K562 (cell line): Measurements from ENCODE around the gene SCAMP3. TPM values are rescaled to one million over a fixed set of nuclear protein-coding genes. Genes with fewer than 3 reads are reported as not detected.
A peak's percentile ranks its signal among the peaks of the same experiment; 100 is the strongest.

ENCODE experiments used
- ATF2 ChIP-seq: sonication (generic); formaldehyde crosslinking; IDR thresholded peaks from 2 replicates; pipeline ENCODE4 v1.8.1; 2022; ENCODE audit warnings: missing genetic modification reagents
- FUS ChIP-seq: fragments of 200-400 bp; formaldehyde crosslinking; optimal IDR thresholded peaks from 2 replicates; pipeline ENCODE3; 2017; ENCODE audit warnings: low read depth, low read length
- IRF2 ChIP-seq: sonication (generic); formaldehyde crosslinking; IDR thresholded peaks from 2 replicates; pipeline ENCODE4 v1.8.1; 2022; ENCODE audit warnings: mild to moderate bottlenecking, missing genetic modification reagents
- LEF1 ChIP-seq: fragments of 450-650 bp; IDR thresholded peaks from 2 replicates; pipeline ENCODE4 v1.6.1; 2016; ENCODE audit warnings: mild to moderate bottlenecking
- NR2C1 ChIP-seq, 2 experiments: fragments of 450-650 bp; IDR thresholded peaks; 2 replicates each; pipeline ENCODE4 v1.6.1; 2017; ENCODE audit warnings: mild to moderate bottlenecking in 2 of 2, antibody characterized with exemption in 1 of 2, inconsistent platforms in 1 of 2, missing compliant biosample characterization in 1 of 2, missing genetic modification characterization in 1 of 2
- PML ChIP-seq: IDR thresholded peaks from 2 replicates; pipeline ENCODE4 v1.6.1; 2012; ENCODE audit warnings: low read length, inconsistent platforms
- RHOXF2B ChIP-seq: fragments of 250-450 bp; sonication (Bioruptor Pico); conservative IDR thresholded peaks from 2 replicates; pipeline ENCODE4 v1.5.1; 2021
- SRF ChIP-seq, 2 experiments: fragments of 250-450, 450-650 bp in 1 of 2; sonication (Bioruptor Pico) in 1 of 2; sonication (generic) in 1 of 2; formaldehyde crosslinking; IDR thresholded peaks; 2 replicates each; pipeline versions ENCODE4 v1.5.0 to v1.5.1; 2020 to 2022; ENCODE audit warnings: mild to moderate bottlenecking in 1 of 2, missing genetic modification reagents in 1 of 2
- TAF9B ChIP-seq: fragments of 450-650 bp; IDR thresholded peaks from 2 replicates; pipeline ENCODE4 v1.6.1; 2018; ENCODE audit warnings: mild to moderate bottlenecking; ENCODE audit not compliant: partially characterized antibody
- TEAD4 ChIP-seq, 2 experiments: sonication (generic) in 1 of 2; formaldehyde crosslinking in 1 of 2; IDR thresholded peaks; 2 replicates each; pipeline versions ENCODE4 v1.6.1 to v1.8.0; 2012 to 2022; ENCODE audit warnings: borderline replicate concordance in 1 of 2, inconsistent platforms in 1 of 2, low read length in 1 of 2, mild to moderate bottlenecking in 1 of 2, missing genetic modification reagents in 1 of 2
- TFAM ChIP-seq: fragments of 250-450 bp; sonication (Bioruptor Pico); conservative IDR thresholded peaks from 2 replicates; pipeline ENCODE4 v1.5.0; 2021; ENCODE audit warnings: mild to moderate bottlenecking, moderate library complexity
- U2AF2 ChIP-seq: fragments of 200-400 bp; formaldehyde crosslinking; optimal IDR thresholded peaks from 2 replicates; pipeline ENCODE3; 2017; ENCODE audit warnings: low read depth, mild to moderate bottlenecking, low read length
- ZNF699 ChIP-seq: fragments of 250-450 bp; sonication (Bioruptor Pico); IDR thresholded peaks from 2 replicates; pipeline ENCODE4 v1.8.0; 2021; ENCODE audit warnings: mild to moderate bottlenecking, moderate library complexity; ENCODE audit not compliant: insufficient replicate concordance
- polyA plus RNA-seq, 8 experiments: library from polyadenylated mRNA; depleted of rRNA in 4 of 8; stranded (reverse) in 5 of 8; unstranded in 3 of 8; fragments of >200 nt; fragmentation: Nextera tagmentation in 2 of 8; fragmentation: Illumina TruSeq in 1 of 8; extraction: Ambion mirVana in 2 of 8; extraction: Trizol in 1 of 8; gene quantifications; 2 replicates each; pipeline versions ENCODE4 v1.2.1 to v1.2.3, GENCODE V29; 2011 to 2014; ENCODE audit warnings: inconsistent platforms in 1 of 8, missing spikeins in 1 of 8
- total RNA-seq, 7 experiments: library from RNA; depleted of rRNA in 6 of 7; stranded (reverse); fragments of >200 nt in 6 of 7; fragmentation: Illumina TruSeq in 2 of 7; extraction: Trizol in 2 of 7; gene quantifications; 2 replicates each; pipeline versions ENCODE4 v1.2.1 to v1.2.3, GENCODE V29; 2011 to 2021; ENCODE audit warnings: low replicate concordance in 1 of 7
- TF ChIP-seq, protein P1 (sequence below): sonication (generic); formaldehyde crosslinking; IDR thresholded peaks from 2 replicates; pipeline ENCODE4 v1.4.0; 2020; ENCODE audit warnings: mild to moderate bottlenecking, missing genetic modification reagents
- TF ChIP-seq, protein P2 (sequence below): fragments of 250-450 bp; sonication (Bioruptor Pico); IDR thresholded peaks from 2 replicates; pipeline ENCODE4 v1.4.0; 2020; ENCODE audit warnings: mild to moderate bottlenecking, moderate library complexity
- TF ChIP-seq, protein P3 (sequence below): sonication (generic); formaldehyde crosslinking; IDR thresholded peaks from 2 replicates; pipeline ENCODE4 v1.8.0; 2022; ENCODE audit warnings: mild to moderate bottlenecking, missing genetic modification reagents
- TF ChIP-seq, protein P4 (sequence below): IDR thresholded peaks from 2 replicates; pipeline ENCODE4 v1.6.1; 2012; ENCODE audit warnings: low read depth, low read length, improper control_type of control experiment, borderline replicate concordance

The SCAMP3 gene
- total and polyA plus RNA-seq, 9 of the 15 experiments (the other 6 are each of a cell fraction or from before 2014, with no cell fraction given) = 14.2 to 131 (median 86.1) TPM

DNA sequence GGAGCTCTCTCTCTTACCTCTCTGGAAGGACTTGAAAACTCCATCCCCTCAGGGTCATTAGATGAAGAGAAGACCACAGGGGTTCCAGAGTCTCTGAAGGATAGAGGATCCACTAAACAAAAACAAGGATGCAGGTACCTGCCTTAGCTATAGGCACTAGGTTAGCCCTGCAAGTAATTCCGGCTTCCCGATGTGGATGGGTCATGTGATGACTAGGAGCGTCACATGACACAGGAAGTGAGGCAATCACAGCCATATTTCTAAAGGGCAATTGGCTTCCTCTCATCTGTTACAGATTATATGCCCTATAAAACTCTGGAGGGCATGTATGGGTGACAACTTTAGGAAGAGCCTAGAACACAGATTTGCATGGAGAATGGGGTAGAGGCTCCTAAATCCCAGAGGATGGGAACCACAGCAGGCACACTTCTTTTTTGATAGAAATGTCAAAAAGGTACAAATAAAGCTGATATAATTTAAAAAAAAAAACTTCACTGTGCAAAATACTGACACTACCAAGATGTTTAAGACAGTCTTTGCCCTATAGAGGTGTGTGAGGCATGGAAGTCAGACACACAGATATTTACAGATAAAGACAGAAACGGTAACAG, 21.0 kb downstream of the SCAMP3 start (continued):
- TF ChIP-seq, protein P1, sequence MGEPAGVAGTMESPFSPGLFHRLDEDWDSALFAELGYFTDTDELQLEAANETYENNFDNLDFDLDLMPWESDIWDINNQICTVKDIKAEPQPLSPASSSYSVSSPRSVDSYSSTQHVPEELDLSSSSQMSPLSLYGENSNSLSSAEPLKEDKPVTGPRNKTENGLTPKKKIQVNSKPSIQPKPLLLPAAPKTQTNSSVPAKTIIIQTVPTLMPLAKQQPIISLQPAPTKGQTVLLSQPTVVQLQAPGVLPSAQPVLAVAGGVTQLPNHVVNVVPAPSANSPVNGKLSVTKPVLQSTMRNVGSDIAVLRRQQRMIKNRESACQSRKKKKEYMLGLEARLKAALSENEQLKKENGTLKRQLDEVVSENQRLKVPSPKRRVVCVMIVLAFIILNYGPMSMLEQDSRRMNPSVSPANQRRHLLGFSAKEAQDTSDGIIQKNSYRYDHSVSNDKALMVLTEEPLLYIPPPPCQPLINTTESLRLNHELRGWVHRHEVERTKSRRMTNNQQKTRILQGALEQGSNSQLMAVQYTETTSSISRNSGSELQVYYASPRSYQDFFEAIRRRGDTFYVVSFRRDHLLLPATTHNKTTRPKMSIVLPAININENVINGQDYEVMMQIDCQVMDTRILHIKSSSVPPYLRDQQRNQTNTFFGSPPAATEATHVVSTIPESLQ (CRISPR knock-in tag) = no peak
- TF ChIP-seq, protein P2, sequence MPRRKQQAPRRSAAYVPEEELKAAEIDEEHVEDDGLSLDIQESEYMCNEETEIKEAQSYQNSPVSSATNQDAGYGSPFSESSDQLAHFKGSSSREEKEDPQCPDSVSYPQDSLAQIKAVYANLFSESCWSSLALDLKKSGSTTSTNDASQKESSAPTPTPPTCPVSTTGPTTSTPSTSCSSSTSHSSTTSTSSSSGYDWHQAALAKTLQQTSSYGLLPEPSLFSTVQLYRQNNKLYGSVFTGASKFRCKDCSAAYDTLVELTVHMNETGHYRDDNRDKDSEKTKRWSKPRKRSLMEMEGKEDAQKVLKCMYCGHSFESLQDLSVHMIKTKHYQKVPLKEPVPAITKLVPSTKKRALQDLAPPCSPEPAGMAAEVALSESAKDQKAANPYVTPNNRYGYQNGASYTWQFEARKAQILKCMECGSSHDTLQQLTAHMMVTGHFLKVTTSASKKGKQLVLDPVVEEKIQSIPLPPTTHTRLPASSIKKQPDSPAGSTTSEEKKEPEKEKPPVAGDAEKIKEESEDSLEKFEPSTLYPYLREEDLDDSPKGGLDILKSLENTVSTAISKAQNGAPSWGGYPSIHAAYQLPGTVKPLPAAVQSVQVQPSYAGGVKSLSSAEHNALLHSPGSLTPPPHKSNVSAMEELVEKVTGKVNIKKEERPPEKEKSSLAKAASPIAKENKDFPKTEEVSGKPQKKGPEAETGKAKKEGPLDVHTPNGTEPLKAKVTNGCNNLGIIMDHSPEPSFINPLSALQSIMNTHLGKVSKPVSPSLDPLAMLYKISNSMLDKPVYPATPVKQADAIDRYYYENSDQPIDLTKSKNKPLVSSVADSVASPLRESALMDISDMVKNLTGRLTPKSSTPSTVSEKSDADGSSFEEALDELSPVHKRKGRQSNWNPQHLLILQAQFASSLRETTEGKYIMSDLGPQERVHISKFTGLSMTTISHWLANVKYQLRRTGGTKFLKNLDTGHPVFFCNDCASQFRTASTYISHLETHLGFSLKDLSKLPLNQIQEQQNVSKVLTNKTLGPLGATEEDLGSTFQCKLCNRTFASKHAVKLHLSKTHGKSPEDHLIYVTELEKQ (CRISPR knock-in tag) = no peak
- TF ChIP-seq, protein P3, sequence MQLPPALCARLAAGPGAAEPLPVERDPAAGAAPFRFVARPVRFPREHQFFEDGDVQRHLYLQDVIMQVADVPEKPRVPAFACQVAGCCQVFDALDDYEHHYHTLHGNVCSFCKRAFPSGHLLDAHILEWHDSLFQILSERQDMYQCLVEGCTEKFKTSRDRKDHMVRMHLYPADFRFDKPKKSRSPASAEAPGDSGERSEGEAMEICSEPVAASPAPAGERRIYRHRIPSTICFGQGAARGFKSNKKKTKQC (CRISPR knock-in tag) = no peak
- no peak for TF ChIP-seq ZNF699 (CRISPR knock-in tag)
- TF ChIP-seq SRF (CRISPR knock-in tag; IDR thresholded peaks at IDR 0.05) = no peak
- no peak for TF ChIP-seq TAF9B
- TF ChIP-seq ATF2 (CRISPR knock-in tag) = no peak
- TF ChIP-seq TFAM = no peak
- no peak for TF ChIP-seq PML
- TF ChIP-seq, protein P4, sequence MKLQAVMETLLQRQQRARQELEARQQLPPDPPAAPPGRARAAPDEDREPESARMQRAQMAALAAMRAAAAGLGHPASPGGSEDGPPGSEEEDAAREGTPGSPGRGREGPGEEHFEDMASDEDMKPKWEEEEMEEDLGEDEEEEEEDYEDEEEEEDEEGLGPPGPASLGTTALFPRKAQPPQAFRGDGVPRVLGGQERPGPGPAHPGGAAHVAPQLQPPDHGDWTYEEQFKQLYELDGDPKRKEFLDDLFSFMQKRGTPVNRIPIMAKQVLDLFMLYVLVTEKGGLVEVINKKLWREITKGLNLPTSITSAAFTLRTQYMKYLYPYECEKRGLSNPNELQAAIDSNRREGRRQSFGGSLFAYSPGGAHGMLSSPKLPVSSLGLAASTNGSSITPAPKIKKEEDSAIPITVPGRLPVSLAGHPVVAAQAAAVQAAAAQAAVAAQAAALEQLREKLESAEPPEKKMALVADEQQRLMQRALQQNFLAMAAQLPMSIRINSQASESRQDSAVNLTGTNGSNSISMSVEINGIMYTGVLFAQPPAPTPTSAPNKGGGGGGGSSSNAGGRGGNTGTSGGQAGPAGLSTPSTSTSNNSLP = no peak
- no peak for TF ChIP-seq FUS
- TF ChIP-seq RHOXF2B = no peak
- TF ChIP-seq U2AF2 = no peak
- no peak for TF ChIP-seq IRF2 (CRISPR knock-in tag)
- TF ChIP-seq LEF1 = no peak; the same call in 1 of the 2 replicates
- 0 out of 2 replicates have a peak, but pooled peaks have one; percentile 8 for TF ChIP-seq TEAD4 (IDR thresholded peaks at IDR 0.05; ENCODE audit: low read length)
- TF ChIP-seq TEAD4 (CRISPR knock-in tag; IDR thresholded peaks at IDR 0.05; ENCODE audit: borderline replicate concordance) = no peak
- peak; percentile 60; the same call in 1 of the 2 replicates for TF ChIP-seq NR2C1 (IDR thresholded peaks at IDR 0.05)
- peak; percentile 69 for TF ChIP-seq NR2C1 (tag; IDR thresholded peaks at IDR 0.05)
